Activated CD4-positive, alpha-beta T cell treated with anti-CD3 and anti-CD28 coated beads for 4 hours (primary cell): Measurements from ENCODE around the gene CPPED1.
"Not testable (repeated sequence)": the region's sequence is repeated elsewhere in the genome, so short reads cannot be mapped to it uniquely, and the experiment has no call there.

Source experiments
- DNase-seq, 2 donors: peaks; one replicate each; pipeline ENCODE4 v3.0.0-alpha.2; 2020

Gene CPPED1, protein sequence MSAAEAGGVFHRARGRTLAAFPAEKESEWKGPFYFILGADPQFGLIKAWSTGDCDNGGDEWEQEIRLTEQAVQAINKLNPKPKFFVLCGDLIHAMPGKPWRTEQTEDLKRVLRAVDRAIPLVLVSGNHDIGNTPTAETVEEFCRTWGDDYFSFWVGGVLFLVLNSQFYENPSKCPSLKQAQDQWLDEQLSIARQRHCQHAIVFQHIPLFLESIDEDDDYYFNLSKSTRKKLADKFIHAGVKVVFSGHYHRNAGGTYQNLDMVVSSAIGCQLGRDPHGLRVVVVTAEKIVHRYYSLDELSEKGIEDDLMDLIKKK

DNA sequence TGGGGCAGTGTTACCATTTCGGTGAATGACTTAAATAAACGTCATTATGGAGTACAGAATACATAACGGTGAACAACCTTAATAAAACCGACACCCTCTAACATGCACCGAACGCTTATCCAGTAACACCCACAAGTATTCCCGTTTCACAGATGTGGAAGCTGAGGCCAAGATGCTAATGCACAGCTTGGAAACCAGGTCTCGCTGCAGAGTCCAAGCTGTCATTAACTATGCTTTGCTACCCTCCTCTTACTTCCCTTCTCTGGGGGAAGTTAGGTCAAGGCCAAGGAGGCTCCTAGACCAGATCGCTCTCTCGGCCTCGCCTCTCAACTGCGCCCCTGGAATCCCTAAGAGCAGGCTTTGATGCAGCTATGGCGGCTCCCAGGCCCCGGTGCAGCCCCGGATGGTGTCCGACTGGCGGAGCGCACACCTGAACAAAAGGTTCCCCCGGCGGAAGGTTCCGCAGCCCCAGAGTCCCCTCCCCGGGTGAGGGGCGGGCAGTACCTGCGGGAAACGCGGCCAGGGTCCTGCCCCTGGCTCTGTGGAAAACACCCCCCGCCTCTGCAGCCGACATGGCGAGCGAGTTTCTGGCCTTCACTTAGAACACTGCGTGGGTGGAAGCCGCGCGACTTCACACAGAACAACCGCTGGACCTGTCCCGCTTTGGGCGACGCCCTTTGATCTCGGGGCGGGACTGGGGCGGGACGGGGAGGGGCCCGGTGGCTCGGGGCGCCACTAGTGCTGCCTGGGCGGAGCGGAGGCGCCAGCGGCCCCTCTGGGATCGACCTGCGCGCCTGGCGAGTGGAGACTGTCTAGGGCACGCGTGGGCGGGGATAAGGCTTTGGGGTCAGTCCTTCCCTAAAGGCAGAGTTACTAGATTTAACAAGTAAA is at the start of gene CPPED1:
Gene CPPED1 (minus strand): TSS at position 685 of the 891 bp plus-strand sequence. CDS start 111 bp downstream, at position 574.
- peak; percentile 87 for DNase-seq

DNA sequence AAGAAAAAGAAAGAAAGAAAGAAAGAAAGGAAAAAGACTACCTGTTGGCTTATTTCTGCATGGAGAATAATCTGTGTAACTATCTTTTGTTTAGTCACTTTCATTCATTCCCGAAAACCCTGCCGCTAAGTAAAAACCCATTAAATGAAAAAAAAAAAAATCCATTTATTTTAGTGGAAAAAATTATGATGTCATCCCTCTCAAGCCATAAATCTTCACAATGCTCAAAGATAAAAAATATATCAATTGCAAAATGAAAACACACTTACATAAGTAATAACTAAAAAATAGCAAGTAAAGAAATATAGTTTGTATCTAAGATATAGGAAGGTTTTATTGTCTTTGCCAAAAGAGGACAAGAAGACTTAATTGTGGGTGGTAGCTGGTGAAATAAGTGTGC is 46.5 kb upstream of the CPPED1 start:
- no peak for DNase-seq

DNA sequence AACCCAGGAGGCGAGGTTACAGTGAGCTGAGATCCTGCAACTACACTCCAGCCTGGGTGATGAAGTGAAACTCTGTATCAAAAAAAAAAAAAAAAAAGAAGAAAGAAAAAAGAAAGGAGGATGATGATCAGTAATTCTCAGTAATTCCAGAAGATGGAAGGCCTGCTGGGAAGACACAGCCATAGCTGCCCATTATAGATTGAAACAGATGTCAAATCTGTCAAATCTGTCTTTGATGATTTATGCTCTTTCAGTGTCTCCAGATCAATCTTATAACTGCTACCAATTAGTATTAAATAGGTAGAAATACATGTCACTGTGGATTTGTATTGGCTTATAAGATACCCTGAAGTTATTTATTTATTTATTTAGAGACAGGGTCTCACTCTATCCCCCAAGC is 42.9 kb upstream of the CPPED1 start:
- DNase-seq = no peak

DNA sequence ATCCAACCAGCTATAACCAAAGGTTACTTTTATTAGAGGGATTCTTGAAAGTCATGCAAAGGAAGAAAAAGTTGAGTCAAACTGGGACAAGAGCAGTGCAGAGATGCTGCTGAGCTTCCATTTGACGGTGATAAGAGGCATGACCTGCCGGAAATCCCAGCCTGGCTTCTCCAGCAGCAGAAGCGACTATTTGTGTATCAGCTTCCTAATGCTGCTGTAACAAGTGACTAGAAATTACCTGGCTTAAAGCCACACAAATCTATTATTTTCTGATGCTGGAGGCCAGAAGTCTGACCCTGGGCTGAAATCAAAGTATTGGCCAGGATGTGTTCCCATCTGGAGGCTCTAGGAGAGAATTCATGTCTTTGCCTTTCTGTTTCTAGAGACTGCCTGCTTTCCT is 41.6 kb upstream of the CPPED1 start:
- DNase-seq = no peak

DNA sequence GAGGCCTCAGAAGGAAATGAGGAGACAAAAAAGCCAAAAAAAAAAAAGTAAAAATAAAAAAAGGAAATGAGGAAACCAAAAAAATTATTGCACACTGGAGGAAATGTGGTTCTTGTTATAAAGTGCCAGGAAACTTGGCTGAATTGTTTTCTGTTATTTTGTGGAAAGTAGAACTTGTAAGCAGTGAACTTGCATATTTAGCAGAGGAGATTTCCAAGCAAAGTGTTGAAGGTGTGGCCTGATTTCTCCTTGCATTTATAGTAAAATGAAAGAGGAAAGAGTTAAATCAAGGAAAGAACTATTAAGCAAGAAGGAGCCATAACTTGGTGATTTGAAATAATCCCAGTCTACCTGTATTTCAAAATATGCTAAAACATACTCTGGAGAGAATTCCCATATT is 34.1 kb upstream of the CPPED1 start:
- no peak for DNase-seq

DNA sequence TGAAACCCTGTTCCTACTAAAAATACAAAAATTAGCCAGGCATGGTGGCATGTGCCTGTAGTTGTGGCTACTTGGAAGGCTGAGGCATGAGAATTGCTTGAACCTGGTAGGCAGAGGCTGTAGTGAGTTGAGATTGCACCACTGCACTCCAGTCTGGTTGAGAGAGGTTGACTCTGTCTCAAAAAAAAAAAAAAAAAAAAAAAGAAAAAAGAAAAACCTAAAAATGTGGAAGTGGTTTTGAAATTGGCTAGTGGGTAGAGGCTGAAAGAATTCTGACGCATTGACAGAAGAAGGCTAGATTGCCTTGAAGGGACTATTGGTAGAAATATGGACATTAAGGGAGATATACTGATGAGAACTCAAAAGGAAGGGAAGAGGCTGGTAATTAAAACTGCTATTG is 33.6 kb upstream of the CPPED1 start:
- DNase-seq = no peak

DNA sequence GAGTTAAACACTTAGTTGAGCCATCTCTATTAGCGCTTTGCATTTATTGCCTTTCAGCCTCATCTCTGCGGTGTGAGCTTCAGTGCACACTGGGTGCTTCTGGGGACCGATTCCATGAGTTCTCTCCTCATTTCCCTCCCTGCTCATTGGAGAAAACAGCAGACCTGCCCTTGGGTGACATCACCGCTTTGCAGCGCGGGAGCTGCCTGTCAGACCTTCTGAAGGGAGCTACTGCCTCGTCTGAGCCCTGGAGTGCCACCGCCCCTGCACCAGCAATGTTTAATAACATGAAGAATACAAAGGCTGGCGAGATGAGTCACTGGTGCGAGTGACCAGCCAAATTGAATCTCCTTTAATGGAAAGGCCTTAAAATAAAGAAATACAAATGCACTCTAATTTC is 30.2 kb upstream of the CPPED1 start:
- no peak for DNase-seq

DNA sequence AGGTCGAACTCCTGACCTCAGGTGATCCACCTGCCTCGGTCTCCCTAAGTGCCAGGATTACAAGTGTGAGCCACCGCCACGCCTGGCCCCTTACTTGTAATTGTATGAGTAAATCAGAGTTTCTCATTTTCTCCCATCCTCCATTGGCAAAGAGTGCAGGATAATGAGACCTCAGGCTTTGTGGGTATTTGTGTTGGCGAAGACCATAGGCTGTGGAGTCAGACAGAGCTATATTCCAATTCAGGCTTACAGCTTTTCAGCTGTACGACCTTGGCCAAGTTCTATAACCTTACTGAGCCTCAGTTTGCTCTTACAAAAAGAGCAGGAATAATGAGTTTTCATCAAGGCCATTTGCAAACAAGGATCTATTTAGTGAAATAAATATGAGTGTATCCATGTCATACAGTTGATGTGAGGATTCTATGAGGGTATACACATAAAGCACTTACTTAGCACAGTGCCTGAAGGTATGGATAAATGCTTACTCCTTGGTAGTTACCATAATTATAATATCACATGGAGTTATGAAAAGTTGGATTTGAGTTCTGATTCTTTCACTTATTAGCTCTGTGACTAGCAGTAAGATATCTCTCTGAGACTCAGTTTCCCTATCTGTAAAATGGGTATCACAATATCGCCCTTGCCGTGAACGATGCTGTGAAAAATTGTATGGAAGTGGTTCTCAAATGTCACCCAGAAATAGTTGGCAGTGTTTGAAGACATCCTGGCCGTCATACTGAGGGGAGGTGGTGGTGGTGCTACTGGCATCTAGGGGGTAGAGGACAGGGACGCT is 25.6 kb upstream of the CPPED1 start:
- DNase-seq = no peak

DNA sequence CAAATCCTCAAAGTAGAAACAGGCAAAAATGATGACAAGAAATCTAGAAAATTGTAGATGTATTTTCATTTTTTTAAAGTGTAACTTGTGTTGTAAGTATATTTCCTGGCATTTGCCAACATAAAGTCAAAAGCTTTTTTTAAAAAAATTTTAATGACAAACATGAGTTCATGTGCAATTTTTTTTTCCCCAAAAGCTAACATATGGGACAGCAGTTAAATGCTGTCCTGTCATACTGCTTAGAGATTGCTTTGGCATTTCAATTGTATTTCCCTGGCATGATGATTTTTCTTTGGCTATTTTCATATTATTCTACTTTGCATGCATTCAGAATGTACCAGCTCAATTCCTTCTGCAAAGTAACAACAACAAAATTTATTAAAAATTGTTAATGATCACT is 24.5 kb upstream of the CPPED1 start:
- DNase-seq = no peak

DNA sequence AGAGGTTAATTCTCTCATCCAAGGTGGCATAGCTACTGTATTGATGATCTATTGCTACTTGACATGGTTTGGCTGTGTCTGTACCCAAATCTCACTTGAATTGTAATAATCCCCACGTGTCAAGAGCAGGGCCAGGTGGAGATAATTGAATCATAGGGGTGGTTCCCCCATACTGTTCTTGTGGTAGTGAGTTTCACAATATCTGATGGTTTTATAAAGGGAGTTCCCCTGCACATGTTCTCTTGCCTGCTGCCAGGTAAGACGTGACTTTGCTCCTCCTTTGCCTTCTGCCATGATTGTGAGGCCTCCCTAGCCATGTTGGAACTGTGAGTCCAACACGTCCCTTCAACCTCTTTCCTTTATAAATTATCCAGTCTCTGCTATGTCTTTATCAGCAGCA is 22.9 kb upstream of the CPPED1 start:
- no peak for DNase-seq

DNA sequence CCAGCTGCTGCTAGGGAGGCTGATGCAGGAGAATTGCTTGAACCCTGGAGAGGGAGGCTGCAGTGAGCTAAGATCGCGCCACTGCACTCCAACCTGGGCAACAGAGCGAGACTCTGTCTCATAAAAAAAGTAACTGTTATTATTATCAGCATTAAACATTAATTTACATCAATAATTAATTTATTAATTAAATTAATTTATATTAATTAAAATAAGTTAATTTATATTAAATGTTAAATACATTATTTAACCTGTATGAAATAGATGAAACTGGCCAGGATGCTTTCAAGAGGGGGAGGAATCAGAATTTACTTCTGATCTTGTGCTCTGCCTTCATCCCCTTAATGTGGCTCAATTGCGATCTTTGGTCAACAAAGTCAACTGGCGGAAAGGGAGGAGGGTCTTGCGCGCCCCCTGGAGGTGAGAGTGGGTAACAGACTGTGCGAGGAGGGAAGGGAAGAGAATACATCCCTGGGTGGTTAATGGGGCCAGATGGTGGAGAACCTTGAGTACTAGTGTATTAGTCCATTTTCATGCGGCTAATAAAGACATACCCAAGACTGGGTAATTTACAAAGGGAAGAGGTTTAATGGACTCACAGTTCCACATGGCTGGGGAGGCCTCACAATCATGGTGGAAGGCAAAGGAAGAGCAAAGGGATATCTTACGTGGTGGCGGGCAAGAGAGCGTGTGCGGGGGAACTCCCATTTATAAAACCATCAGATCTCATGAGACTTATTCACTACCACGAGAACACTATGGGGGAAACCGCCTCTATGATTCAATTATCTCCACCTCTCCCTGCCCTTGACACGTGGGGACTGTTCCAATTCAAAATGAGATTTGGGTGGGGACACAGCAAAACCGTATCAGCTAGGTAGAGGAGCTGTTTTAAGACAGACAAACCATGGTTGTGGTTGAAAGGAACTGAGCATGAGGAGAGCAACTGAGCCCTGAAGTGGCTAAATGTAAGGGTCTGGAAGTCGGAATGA is 15.7 kb upstream of the CPPED1 start:
- DNase-seq = peak; percentile 66 to 75

DNA sequence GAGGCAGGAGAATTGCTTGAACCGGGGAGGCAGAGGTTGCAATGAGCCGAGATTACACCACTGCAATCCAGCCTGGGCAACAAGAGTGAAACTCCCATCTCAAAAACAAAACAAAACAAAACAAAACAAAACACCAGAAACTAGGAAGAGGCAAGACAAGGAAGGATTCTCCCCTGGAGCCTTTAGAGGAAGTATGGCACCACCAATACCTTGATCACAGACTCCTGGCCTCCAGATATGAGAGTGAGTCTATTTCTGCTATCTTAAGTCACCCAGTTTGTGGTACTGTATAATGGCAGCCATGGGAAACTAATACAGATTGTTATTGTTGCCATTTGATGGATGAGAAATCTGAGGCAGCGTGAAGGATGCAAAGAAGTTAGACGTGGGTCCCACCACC is 14.6 kb upstream of the CPPED1 start:
- DNase-seq = no peak

DNA sequence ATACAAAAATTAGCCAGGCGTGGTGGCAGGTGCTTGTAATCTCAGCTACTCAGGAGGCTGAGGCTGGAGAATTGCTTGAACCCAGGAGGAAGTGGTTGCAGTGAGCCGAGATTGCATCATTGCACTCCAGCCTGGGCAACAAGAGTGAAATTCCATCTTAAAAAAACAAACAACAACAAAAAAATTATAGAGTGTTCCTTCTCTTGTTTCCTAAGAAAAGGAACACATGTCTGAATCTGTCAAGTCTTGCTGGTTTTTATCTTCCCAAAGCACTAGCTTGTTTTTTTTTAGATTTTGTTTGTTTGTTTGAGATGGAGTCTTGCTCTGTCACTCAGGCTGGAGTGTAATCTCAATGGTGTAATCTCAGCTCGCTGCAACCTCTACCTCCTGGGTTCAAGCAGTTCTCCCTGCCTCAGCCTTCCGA is 13.1 kb upstream of the CPPED1 start:
- not testable (repeated sequence) for DNase-seq

DNA sequence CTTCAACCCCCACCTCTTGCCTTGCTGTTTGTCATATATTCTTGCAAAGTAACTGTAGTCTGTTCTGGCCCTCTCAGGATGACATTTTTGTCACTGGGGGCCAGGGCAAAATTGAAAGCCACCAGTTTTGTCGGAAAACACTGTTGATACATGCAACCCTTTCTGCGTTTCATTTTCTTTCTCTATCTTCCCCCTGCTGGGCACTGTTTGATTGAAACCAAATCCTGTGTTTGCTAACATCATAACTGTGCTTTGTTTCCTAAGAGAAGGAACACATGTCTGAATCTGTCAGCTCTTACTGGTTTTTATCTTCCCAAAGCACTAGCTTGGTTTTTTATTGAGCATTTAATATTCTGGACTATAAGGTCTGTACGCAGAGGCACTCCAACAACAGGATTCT is 11.7 kb upstream of the CPPED1 start:
- DNase-seq = no peak

DNA sequence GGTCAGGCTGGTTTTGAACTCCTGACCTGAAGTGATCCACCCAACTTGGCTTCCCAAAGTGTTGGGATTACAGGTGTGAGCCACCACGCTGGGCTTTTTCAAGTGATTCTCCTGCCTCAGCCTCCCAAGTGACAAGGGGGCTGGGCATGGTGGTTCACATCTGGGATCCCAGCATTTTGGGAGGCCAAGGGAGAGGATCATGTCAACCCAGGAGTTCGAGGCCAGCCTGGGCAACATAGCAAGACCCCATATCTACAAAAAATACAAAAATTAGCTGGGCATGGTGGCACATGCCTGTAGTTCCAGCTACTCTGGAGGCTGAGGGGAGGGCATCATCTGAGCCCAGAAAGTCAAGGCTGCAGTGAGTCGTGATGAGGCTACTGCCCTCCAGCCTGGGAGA is 10.0 kb upstream of the CPPED1 start:
- not testable (repeated sequence) for DNase-seq

DNA sequence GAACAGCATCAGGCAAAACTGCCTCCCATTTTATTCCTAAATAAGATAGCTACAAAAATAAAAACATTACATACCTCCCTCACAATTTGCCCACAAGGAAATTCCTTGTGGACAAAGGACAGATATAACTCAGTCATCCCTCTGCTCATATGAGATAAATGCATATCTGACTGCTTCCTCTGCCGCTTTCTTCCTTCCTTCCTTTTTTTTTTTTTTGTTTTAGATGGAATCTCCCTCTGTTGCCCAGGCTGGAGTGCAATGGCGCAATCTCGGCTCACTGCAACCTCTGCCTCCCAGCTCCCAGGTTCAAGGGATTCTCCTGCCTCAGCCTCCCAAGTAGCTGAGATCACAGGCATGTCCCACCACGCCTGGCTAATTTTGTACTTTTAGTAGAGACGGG is 9.6 kb upstream of the CPPED1 start:
- DNase-seq = not testable (repeated sequence)

DNA sequence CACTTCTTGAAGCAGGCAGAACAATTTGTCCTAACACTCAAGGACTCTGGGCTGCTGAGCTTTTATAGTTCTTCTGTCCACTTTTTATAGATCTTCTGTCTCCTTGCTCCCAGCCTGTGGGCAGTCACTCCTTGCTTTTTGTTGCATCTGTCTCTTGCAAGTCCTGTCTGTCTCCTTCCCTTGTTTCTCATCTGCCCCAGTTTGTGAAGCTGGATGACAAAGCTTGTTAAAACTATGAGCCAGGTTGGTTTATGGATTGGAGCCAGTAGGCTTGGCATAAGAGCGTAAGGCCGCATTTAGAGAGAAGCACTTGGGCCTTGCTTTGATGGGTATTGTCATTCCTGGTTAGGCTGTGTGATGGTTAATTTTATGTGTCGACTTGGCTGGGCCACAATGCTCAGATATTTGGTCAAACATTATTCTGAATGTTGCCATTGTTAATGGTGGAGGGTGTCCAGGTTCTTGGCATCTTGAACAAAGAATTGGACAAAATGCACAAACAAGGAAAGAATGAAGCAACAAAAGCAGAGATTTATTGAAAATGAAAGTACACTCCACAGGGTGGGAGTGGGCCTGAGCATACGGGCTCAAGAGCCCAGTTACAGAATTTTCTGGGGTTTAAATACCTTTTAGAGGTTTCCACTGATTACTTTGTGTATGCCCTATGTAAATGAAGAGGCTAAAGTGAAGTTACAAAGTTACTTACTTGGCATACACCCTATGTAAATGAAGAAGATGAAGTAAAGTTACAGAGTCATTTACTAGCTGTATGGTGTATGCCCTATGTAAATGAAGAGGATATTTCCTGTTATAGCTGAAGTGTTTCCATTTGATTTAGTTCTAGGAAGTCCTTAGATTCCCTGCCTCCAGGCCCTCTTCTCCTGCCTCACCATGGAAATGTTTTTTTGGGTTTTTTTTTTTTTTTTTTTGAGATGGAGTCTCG is 8.0 kb upstream of the CPPED1 start:
- DNase-seq = no peak

DNA sequence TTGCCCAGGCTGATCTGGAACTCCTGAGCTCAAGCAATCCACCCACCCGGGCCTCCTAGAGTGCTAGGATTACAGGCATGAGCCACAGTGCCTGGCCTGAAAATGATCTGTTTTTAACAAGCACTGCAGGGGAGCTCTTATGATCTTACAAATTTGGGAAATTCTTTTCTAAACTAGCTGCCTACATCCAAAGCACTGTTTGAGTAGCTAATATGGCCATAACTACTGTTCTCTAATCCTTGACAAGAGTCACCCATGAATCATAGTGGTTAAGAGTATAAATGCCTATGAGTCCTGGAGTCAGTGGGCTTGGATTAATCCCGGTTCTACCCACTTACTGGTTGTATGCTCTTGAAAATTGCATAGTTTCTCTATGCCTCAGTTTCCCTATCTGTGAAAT is 1.4 kb upstream of the CPPED1 start:
- DNase-seq = no peak

DNA sequence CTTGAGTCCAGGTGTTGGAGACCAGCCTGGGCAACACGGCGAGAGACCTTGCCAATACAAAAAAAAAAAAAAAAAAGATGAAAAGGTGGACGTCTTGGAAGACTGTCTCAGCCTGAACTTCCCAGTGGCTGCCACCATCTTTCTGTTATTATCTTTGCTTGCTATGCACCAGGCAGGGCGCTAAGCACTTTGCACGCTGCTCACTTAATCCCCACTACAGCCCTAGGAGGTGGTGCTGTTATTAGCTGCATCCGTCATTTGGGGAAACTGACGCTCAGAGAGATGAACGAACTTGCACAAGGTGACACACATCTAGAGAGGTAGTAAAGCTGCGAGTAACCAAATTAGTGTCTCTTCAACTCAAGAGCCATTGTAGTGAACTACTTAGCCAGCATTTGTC is 708 bp upstream of the CPPED1 start:
- no peak for DNase-seq

DNA sequence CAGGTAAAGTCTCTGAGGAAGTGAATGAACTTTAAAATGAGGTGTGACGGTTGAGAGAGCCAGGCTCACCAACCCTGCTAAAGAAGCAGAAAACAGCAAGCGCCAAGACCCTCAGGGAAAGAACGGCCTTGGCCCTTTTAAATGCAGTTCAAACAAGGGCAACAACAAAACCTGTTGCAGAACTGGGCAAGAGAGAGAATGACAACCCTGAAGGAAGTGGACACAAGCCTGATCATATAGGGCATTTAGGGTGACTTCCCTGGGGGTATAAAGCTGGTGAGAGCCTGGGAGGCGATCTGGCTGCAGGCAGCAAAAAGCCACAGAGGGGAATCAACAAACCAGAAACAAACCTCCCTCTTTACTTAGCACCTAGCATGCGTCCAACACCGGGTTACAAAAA is 1.0 kb downstream of the CPPED1 start:
- DNase-seq = no peak

DNA sequence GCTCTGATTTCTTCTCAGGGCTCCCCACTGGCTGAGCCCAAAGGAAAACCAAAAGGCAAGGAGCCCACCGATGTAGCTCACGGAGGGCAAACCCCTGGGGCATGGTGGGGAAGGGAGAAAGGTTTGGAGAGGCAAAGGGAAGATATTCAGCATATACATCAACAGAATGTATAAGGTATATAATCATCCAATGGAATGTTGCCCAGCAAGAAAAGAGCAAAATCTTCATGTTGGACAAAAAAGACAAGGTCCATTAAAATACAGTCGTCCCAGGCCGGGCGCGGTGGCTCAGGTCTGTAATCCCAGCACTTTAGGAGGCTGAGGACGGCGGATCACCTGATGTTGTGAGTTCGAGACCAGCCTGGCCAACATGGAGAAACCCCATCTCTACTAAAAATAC is 1.6 kb downstream of the CPPED1 start:
- DNase-seq = no peak
